Glutamatergic neuron (in vitro differentiated cells): Measurements from ENCODE around the gene MINK1. TPM values are rescaled to one million over a fixed set of nuclear protein-coding genes. Genes with fewer than 3 reads are reported as not detected.
"Not testable (repeated sequence)": the region's sequence is repeated elsewhere in the genome, so short reads cannot be mapped to it uniquely, and the experiment has no call there.

Experiments used
- DNase-seq: peaks from one replicate; pipeline ENCODE4 v3.0.0; 2022
- H3K27ac Mint-ChIP-seq: one replicate; pipeline ENCODE4 v1.8.0; 2020; ENCODE audit warnings: mild to moderate bottlenecking, mixed read lengths, inconsistent platforms; ENCODE audit not compliant: unreplicated experiment
- H3K27me3 Mint-ChIP-seq: one replicate; pipeline ENCODE4 v1.8.0; 2020; ENCODE audit warnings: mild to moderate bottlenecking, moderate library complexity, mixed read lengths, inconsistent platforms; ENCODE audit not compliant: unreplicated experiment
- H3K36me3 Mint-ChIP-seq: one replicate; pipeline ENCODE4 v1.8.0; 2020; ENCODE audit warnings: mild to moderate bottlenecking, mixed read lengths, inconsistent platforms; ENCODE audit not compliant: unreplicated experiment
- H3K4me1 Mint-ChIP-seq: one replicate; pipeline ENCODE4 v1.8.0; 2020; ENCODE audit warnings: mild to moderate bottlenecking, low read depth, mixed read lengths, inconsistent platforms; ENCODE audit not compliant: unreplicated experiment
- H3K4me3 Mint-ChIP-seq: one replicate; pipeline ENCODE4 v1.8.0; 2020; ENCODE audit warnings: mild to moderate bottlenecking, mixed read lengths, inconsistent platforms; ENCODE audit not compliant: unreplicated experiment
- H3K9me3 Mint-ChIP-seq: one replicate; pipeline ENCODE4 v1.8.0; 2020; ENCODE audit warnings: mild to moderate bottlenecking, moderate library complexity, mixed read lengths, inconsistent platforms; ENCODE audit not compliant: unreplicated experiment
- CTCF ChIP-seq: fragments of 200-600 bp; sonication (generic); IDR thresholded peaks from one replicate; pipeline ENCODE4 v1.5.0; 2021; ENCODE audit not compliant: partially characterized antibody, unreplicated experiment
- total RNA-seq: library from RNA; stranded (reverse); fragmentation: NEBNext Ultra II Directional; extraction: Animal tissue kit (Norgen Biotek cat#: 25700); gene quantifications from one replicate; pipeline ENCODE4 v1.2.1, GENCODE V29; 2021; ENCODE audit not compliant: unreplicated experiment

The MINK1 gene
- total RNA-seq, 1 donor from 2014 or later, result 130 TPM

- no peak for TF ChIP-seq CTCF
- H3K27me3 Mint-ChIP-seq, result peaks cover 20% of the 10 kb centered on the region
- H3K4me3 Mint-ChIP-seq, result no peak overlapping the region
- peaks cover 10% of the 10 kb centered on the region for H3K4me1 Mint-ChIP-seq
- H3K36me3 Mint-ChIP-seq, result no peaks in the 10 kb centered on the region
- peaks cover 6% of the 10 kb centered on the region for H3K9me3 Mint-ChIP-seq
- no peak for DNase-seq
- no peak overlapping the region for H3K27ac Mint-ChIP-seq
Observed at GRCh38 chr17:4902540-4902939, 69.4 kb downstream of the MINK1 start.

DNA sequence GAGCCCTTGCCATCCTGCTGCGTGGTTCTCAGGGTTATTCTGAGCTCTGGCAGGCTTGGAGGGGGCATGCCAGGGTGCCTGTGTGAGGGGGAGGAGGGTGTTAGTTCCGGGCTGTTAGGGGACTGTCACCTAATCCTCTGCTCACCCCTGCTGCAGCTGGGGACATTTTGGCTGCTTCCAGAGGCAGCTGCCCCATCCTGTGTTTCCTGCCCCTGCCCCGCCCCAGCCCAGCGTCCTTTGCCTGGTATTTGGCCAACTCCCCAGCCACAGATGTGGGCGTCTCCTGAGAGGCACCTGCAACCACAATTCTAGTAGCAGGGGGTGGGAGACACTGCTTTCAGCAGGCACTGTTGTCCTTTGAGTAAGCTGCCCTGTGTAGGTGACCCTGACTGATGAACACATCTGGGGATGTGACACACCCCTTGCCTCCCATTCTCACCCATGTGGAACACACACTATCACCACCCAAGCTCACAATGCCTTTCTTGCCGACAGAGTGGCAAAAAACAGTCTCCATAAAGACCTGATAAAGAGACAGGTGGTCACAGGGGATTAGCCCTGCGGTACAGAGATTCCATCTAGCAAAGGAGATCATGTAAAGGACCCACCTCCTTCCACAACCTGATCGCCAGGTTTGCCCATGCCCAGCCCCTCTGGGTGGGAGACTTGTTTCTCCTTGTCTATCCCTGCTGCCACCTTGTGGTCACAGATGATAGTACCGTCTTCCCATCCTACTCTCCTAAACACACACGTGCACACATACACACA is 70.1 kb downstream of the MINK1 start, which contains the start of gene CHRNE:
Gene CHRNE, minus strand, starts transcription at position 48 of the 768 bp plus-strand sequence. Its CDS starts 35 bp downstream, at position 13.
- no peak within 1 kb of the TSS for H3K4me3 Mint-ChIP-seq
- peak; percentile 78 for DNase-seq
- H3K9me3 Mint-ChIP-seq, result peaks cover 6% of the 10 kb centered on the region
- H3K4me1 Mint-ChIP-seq, result peaks cover 10% of the 10 kb centered on the region
- no peaks in the 10 kb centered on the region for H3K36me3 Mint-ChIP-seq
- H3K27me3 Mint-ChIP-seq, result peaks cover 20% of the 10 kb centered on the region
- peak; percentile 79 for TF ChIP-seq CTCF
- peak within 1 kb of the TSS; percentile 0 for H3K27ac Mint-ChIP-seq

GRCh38 chr17:4906642-4907041 is 73.5 kb downstream of the MINK1 start:
- not testable (repeated sequence) for H3K4me3 Mint-ChIP-seq, H3K9me3 Mint-ChIP-seq, DNase-seq, H3K27ac Mint-ChIP-seq, H3K4me1 Mint-ChIP-seq, H3K36me3 Mint-ChIP-seq
- H3K27me3 Mint-ChIP-seq, result peaks cover 20% of the 10 kb centered on the region

GRCh38 chr17:4908301-4908700 is 75.2 kb downstream of the MINK1 start:
- peaks cover 4% of the 10 kb centered on the region for H3K9me3 Mint-ChIP-seq
- H3K27me3 Mint-ChIP-seq, result peaks cover 14% of the 10 kb centered on the region
- no peak overlapping the region for H3K27ac Mint-ChIP-seq
- TF ChIP-seq CTCF, result no peak
- peaks cover 7% of the 10 kb centered on the region for H3K4me1 Mint-ChIP-seq
- peak; percentile 31 for DNase-seq
- no peaks in the 10 kb centered on the region for H3K36me3 Mint-ChIP-seq
- no peak overlapping the region for H3K4me3 Mint-ChIP-seq

GRCh38 chr17:4908711-4909496 is 75.8 kb downstream of the MINK1 start:
- DNase-seq, result peak; percentile 90
- Mint-ChIP-seq H3K9me3 (peaks cover 4% of the 10 kb centered on the region), H3K4me1 (peaks cover 3% of the 10 kb centered on the region), H3K27me3 (peaks cover 11% of the 10 kb centered on the region), H3K4me3 (no peak overlapping the region), H3K27ac (no peak overlapping the region), H3K36me3 (no peaks in the 10 kb centered on the region)
- peak; percentile 74 for TF ChIP-seq CTCF
